ENCODE measurements around the gene GBGT1. TPM values are rescaled to one million over a fixed set of nuclear protein-coding genes. Genes with fewer than 3 reads are reported as not detected.

GBGT1 gene
- total and polyA plus RNA-seq, 2 donors (not counting 3 experiments of a cell fraction or from before 2014, with no cell fraction given): 35.6 to 56.3 TPM

- BruUV-seq (replicated peaks): no TSS peak
- dilution Hi-C loops (cut with MboI; ENCODE audit: extremely low pct_ligation_motif_present, low sequenced_read_pairs): no loop called here
- CTCF ChIA-PET: interaction anchor here (4.9 kb wide), 1 partner anchor 12 kb away, joined by 105 read pairs; no protein-coding TSS in a partner anchor
Measured at GRCh38 chr9:133132174-133132573, 31.5 kb downstream of the GBGT1 start.

More at GRCh38 chr9:133132174-133132573, 31.5 kb downstream of the GBGT1 start:
- Histone ChIP-seq H3K9ac (replicated peaks; ENCODE audit: extremely low read depth, insufficient read depth, low read length) (no peak overlapping the region), H3K4me2 (ENCODE audit: insufficient read depth, low read length) (no peak overlapping the region), H3K4me3 (replicated peaks in 1 of 3; ENCODE audit: insufficient read depth in 1 of 3, low read depth in 1 of 3, low read length in 3 of 3) (no peak overlapping the region), H4K20me1 (replicated peaks; ENCODE audit: control insufficient read depth, extremely low read depth, insufficient read depth, low read length) (no peaks in the 10 kb centered on the region), H3K27me3 (ENCODE audit: control insufficient read depth in 2 of 2, insufficient read depth in 2 of 2, low read length in 2 of 2) (no peaks in the 10 kb centered on the region), H3K79me2 (ENCODE audit: control insufficient read depth, insufficient read depth, low read length) (no peaks in the 10 kb centered on the region), H3K27ac (ENCODE audit: insufficient read depth, low read depth, low read length) (no peak overlapping the region), H3K4me1 (ENCODE audit: control insufficient read depth, extremely low read depth, insufficient read depth, low read length) (peaks cover 30% of the 10 kb centered on the region), H3K36me3 (ENCODE audit: control insufficient read depth in 2 of 2, extremely low read depth in 1 of 2, insufficient read depth in 2 of 2, low read length in 2 of 2) (no peaks in the 10 kb centered on the region), H3K9me1 (replicated peaks; ENCODE audit: control insufficient read depth, extremely low read depth, insufficient read depth, low read length) (no peaks in the 10 kb centered on the region), H2AFZ (ENCODE audit: low read depth, low read length) (no peak overlapping the region), H3K9me3 (replicated peaks; ENCODE audit: control insufficient read depth, insufficient read depth, low read length) (no peaks in the 10 kb centered on the region)
- TF ChIP-seq FOS (IDR thresholded peaks at IDR 0.05; ENCODE audit: borderline replicate concordance, insufficient read depth, low read length) (no peak), GATA2 (IDR thresholded peaks at IDR 0.05; ENCODE audit: insufficient read depth, insufficient read length, low read depth, low read length) (no peak), MYC (IDR thresholded peaks at IDR 0.05; ENCODE audit: low read depth, low read length) (no peak), JUN (IDR thresholded peaks at IDR 0.05; ENCODE audit: borderline replicate concordance, insufficient read depth, insufficient read length, low read depth) (no peak), POLR2A (IDR thresholded peaks at IDR 0.05; ENCODE audit: low read depth, low read length) (no peak), EZH2 (IDR thresholded peaks at IDR 0.05; ENCODE audit: borderline replicate concordance, low read depth, low read length, severe bottlenecking) (no peak), POLR2AphosphoS5 (IDR thresholded peaks at IDR 0.05; ENCODE audit: insufficient read depth, low read depth, low read length) (no peak), CTCF (IDR thresholded peaks at IDR 0.05; ENCODE audit: extremely low read depth in 1 of 2, insufficient read depth in 1 of 2, low read depth in 1 of 2, low read length in 2 of 2) (no peak), MAX (IDR thresholded peaks at IDR 0.05; ENCODE audit: insufficient read depth, insufficient read length) (no peak)
- POLR2A ChIA-PET: no interaction called here
- DNase-seq (ENCODE audit: low read depth, low spot score) (no peak), FAIRE-seq (no peak)
- intact Hi-C loops (cut with micrococcal nuclease): no loop called here

Measured in endothelial cell of umbilical vein (primary cell).